ENCODE results near the gene USP32. TPM values are rescaled to one million over a fixed set of nuclear protein-coding genes. Genes with fewer than 3 reads are reported as not detected.

The USP32 gene
- total RNA-seq, 1 experiment from 2014 or later: 103 TPM

- Mint-ChIP-seq H3K27me3 (ENCODE audit: low read depth) (no peaks in the 10 kb centered on the region), H3K4me1 (peaks cover 17% of the 10 kb centered on the region), H3K36me3 (peaks cover 13% of the 10 kb centered on the region), H3K9me3 (no peaks in the 10 kb centered on the region), H3K4me3 (no peak overlapping the region), H3K27ac (peak overlapping the region; percentile 24; the same call in 1 of the 2 replicates)
- DNase-seq (ENCODE audit: low spot score): no peak
- ChIA-PET POLR2A (no interaction called here), CTCF (interaction anchor here (0.5 to 1.8 kb wide), 4 partner anchors 15 to 69 kb away, joined by 3 to 5 read pairs (median 3); no protein-coding TSS in a partner anchor)
- ATAC-seq: no peak
- TF ChIP-seq ZBTB21 (CRISPR knock-in tag; IDR thresholded peaks at IDR 0.05; ENCODE audit: borderline replicate concordance) (no peak), JAZF1 (CRISPR knock-in tag; IDR thresholded peaks at IDR 0.05) (no peak)
- TF ChIP-seq, protein P1, sequence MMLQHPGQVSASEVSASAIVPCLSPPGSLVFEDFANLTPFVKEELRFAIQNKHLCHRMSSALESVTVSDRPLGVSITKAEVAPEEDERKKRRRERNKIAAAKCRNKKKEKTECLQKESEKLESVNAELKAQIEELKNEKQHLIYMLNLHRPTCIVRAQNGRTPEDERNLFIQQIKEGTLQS (CRISPR knock-in tag; conservative IDR thresholded peaks at IDR 0.05): no peak
- TF ChIP-seq, protein P2, sequence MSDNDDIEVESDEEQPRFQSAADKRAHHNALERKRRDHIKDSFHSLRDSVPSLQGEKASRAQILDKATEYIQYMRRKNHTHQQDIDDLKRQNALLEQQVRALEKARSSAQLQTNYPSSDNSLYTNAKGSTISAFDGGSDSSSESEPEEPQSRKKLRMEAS (CRISPR knock-in tag; IDR thresholded peaks at IDR 0.05): no peak
These were observed 218.6 kb downstream of the USP32 start for GRCh38 chr17:60173304-60173819.

DNA sequence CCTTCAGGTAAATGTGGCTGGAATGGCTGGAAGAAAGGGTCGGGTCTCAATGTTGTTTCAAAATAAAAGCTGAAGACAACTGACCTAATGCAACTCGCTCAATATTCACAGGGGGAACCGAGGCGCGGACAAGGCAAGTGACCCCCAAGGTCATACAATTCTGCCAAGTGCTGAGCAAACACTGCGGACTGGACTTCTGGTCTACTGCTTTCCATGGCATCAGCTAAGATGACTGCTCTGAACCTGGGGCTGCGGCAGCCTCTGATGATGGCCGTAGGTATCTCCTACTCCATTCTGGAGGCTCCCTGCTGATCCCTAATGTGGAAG is 220.2 kb downstream of the USP32 start:
- DNase-seq (ENCODE audit: low spot score) (no peak), ATAC-seq (no peak)
- Mint-ChIP-seq H3K4me3 (no peak overlapping the region), H3K4me1 (peaks cover 20% of the 10 kb centered on the region), H3K27me3 (ENCODE audit: low read depth) (no peaks in the 10 kb centered on the region), H3K9me3 (no peaks in the 10 kb centered on the region), H3K36me3 (peaks cover 5% of the 10 kb centered on the region), H3K27ac (no peak overlapping the region)
- ChIA-PET POLR2A (interaction anchor here (0.6 to 1.1 kb wide), 3 partner anchors 22 to 428 kb away, joined by 3 to 4 read pairs (median 3); partner anchors contain the start of genes CA4 and PPM1D), CTCF (interaction anchor here (1.1 to 3.1 kb wide), 6 partner anchors 8 to 249 kb away, joined by 3 to 31 read pairs (median 6); partner anchors contain the start of gene CA4)
- TF ChIP-seq ZNF532 (CRISPR knock-in tag; IDR thresholded peaks at IDR 0.05; ENCODE audit: borderline replicate concordance) (no peak), TEAD1 (CRISPR knock-in tag; IDR thresholded peaks at IDR 0.05) (no peak), ZNF425 (CRISPR knock-in tag; conservative IDR thresholded peaks at IDR 0.05) (no peak), NFE2L1 (CRISPR knock-in tag; IDR thresholded peaks at IDR 0.05) (no peak), EMX1 (CRISPR knock-in tag; IDR thresholded peaks at IDR 0.05) (no peak), OVOL2 (CRISPR knock-in tag; IDR thresholded peaks at IDR 0.05; ENCODE audit: borderline replicate concordance) (no peak), FOXP1 (CRISPR knock-in tag; IDR thresholded peaks at IDR 0.05; ENCODE audit: borderline replicate concordance) (no peak), ZNF138 (CRISPR knock-in tag; conservative IDR thresholded peaks at IDR 0.05) (no peak), ZNF423 (CRISPR knock-in tag; IDR thresholded peaks at IDR 0.05) (no peak), AFF4 (CRISPR knock-in tag; IDR thresholded peaks at IDR 0.05; ENCODE audit: borderline replicate concordance) (no peak), FOXJ3 (CRISPR knock-in tag; IDR thresholded peaks at IDR 0.05; ENCODE audit: borderline replicate concordance) (no peak), ZNF281 (CRISPR knock-in tag; IDR thresholded peaks at IDR 0.05) (no peak), TP53 (CRISPR knock-in tag; IDR thresholded peaks at IDR 0.05) (no peak), ZNF416 (CRISPR knock-in tag; IDR thresholded peaks at IDR 0.05) (no peak), NR1H2 (CRISPR knock-in tag; IDR thresholded peaks at IDR 0.05) (no peak)

Data from WTC11 (cell line).